GM18909 (cell line): ENCODE results near the gene ZKSCAN1.

Source experiments
- ATAC-seq: cut with Tn5 transposase; IDR thresholded peaks from one replicate; pipeline ENCODE4 v1.9.1; 2021; ENCODE audit warnings: mild to moderate bottlenecking; ENCODE audit not compliant: unreplicated experiment, poor library complexity

ZKSCAN1 gene

DNA sequence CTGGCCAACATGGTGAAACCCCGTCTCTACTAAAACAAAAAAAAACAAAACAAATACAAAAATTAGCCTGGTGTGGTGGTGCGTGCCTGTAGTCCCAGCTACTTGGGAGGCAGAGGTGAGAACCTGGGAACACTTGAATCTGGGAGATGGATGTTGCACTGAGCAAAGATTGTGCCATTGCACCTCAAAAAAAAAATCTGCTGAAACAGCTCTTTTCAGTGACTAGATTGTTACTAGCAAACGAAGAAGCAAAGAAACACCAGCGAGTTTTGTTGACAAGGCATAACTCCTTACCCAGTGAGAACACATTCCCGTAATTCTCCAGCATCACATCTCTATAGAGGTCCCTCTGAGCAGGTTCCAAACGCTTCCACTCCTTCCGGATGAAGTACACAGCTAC is 59.4 kb downstream of the ZKSCAN1 start:
- no peak for ATAC-seq

- ATAC-seq: no peak
Observed at GRCh38 chr7:100075418-100075817, 60.0 kb downstream of the ZKSCAN1 start.

DNA sequence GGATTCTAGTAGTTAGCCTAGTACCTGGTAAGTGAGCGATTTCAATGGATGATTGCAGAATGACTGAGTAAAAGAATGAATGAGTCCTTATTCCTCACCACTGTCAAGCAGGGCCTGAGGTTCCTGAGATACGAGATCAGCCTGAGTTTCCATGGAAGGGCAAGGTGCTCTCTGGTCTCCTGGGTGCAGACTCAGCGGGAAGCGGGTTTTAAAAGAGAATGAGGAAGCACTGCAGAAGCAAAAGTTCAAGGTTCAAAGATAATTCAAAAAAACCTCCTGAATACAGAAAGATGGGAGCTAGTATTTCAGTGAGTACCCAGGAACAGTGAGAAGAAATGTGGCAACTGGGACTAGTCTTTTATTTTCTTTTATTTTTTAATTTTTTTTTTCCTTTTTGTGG is 61.8 kb downstream of the ZKSCAN1 start:
- no peak for ATAC-seq

DNA sequence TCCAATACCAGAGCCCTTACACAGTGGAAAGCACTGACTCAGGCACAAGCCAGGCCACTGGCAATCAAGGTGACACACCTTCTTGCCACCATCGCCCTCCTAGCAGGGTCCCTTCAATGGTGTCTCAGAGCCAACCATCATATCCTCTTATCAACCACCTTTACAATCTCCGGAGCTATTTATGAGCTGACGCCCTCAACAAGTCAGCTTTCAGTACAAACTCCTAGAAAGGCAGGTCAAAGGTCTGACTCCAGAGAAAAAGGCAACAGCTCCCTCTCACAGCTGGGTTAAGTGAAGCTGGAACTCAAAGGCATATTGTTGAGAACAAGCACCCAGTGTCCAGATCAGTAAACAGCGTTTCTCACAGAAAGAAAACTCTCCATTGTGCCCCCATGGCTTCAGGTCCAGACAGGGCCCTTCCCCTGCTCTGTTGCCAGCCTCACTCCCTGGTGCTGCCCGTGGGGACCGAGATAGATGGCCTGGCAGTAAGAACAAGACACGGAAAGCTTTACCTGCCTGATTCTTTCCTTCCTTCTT is 63.7 kb downstream of the ZKSCAN1 start:
- ATAC-seq: no peak

DNA sequence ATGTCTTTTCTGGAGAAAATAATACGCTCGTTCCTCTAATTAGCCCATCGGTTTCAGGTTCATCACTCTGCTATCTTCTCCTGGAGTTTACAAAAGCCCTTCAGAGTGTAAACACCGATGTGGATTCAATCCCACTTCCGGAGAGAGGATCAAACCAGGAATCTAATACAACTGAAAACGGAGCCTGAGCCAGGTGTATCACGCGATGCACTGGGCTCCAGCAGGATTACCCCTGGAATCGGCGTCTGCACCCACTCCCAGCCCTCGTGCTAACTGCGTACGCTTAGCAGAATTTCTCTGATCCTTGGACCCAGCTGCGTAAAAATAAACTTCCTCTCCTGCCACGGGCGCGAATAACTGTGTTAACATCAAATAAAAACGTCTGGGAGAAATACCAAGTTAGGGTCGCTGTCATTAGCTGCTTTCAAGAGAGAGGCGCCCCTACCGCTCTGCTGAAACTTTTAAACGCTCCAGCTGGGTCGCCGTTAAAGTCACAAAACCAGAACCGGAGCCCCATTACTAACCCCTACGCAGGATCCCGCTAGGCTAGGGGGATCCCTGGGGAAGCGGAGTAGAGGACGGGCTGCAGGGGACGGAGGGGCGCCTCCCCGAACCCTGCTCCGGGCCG is 65.6 kb downstream of the ZKSCAN1 start:
- ATAC-seq: no peak

DNA sequence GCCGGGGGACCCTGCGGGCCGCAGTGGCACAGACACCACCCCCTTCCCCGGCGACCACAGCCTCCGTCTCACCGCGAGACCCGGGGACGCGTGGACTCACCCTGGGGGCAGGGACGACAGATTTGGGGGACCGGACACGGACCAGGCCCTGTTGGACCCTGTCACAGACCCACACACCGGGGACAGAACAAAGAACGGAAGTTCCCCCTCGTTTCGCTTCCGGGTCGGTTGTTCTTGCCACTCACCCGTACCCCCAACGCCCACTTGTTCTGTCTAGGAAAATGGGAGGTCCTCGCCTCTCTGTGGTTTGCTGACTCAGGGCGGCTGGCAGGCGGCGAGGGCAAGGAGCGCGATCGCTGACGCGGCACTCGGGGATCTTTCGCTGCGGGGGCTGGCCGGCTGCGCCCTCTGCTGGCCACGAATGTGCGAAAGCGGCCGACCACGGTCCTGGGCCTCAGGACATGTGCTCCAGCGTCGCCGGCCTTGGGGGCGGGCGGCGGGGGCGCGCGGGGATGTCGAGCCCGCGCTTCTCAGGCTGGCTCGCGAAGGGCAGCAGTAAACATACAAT is 66.2 kb downstream of the ZKSCAN1 start, which contains the start of gene ZNF3:
ZNF3 (minus strand) TSS at position 189 of the 568 bp plus-strand sequence. CDS start 4,366 bp downstream, outside the sequence.
- peak; percentile 93 for ATAC-seq

DNA sequence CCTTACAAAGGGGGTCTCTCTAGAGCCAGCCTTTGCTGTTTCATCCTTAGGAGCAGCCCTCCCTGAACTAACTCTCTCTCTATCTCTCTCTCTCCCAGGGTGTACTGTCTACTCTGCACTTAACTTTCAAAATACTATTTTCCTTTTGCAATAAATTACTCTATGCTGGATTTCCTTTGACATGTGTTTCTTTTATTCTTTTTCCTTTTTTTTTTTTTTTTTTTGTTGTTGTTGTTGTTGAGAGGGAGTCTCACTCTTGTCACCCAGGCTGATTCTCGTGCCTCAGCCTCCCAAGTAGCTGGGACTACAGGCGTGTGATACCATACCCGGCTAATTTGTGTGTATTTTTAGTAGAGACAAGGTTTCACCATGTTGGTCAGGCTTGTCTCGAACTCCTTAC is 67.6 kb downstream of the ZKSCAN1 start:
- no peak for ATAC-seq

- ATAC-seq: no peak
Observed at GRCh38 chr7:100085515-100085914, 70.1 kb downstream of the ZKSCAN1 start.

DNA sequence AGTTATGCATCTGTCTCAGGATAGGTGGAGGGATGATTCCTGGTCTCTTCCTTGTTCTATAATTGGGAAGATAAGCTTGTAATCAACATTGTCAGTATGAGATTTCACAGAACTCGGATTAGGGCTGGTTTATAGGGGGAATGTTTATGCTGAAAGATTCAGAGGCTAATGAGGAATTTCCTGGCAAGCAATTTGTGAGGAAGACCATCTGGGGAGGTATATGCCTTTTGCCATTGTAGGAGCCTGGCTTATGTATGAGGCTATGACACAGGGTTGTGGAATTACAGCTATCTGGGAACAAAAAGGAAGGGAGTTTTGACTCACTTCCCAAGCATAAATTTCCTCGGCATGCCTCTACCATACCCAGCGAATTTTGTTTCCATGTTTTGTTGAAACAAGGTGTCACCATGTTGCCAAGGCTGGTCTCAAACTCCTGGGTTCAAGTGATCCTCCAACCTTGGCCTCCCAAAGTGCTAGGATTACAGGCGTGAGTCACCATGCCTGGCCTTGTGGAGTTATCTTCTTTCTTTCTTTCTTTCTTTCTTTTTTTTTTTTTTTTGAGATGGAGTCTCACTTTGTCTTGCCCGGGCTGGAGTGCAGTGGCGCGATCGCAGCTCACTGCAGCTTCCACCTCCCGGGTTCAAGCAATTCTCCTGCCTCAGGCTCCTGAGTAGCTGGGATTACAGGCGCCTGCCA is 71.8 kb downstream of the ZKSCAN1 start:
- ATAC-seq: no peak

- ATAC-seq: peak; percentile 16
Observed at GRCh38 chr7:100088095-100088620, 72.8 kb downstream of the ZKSCAN1 start.

DNA sequence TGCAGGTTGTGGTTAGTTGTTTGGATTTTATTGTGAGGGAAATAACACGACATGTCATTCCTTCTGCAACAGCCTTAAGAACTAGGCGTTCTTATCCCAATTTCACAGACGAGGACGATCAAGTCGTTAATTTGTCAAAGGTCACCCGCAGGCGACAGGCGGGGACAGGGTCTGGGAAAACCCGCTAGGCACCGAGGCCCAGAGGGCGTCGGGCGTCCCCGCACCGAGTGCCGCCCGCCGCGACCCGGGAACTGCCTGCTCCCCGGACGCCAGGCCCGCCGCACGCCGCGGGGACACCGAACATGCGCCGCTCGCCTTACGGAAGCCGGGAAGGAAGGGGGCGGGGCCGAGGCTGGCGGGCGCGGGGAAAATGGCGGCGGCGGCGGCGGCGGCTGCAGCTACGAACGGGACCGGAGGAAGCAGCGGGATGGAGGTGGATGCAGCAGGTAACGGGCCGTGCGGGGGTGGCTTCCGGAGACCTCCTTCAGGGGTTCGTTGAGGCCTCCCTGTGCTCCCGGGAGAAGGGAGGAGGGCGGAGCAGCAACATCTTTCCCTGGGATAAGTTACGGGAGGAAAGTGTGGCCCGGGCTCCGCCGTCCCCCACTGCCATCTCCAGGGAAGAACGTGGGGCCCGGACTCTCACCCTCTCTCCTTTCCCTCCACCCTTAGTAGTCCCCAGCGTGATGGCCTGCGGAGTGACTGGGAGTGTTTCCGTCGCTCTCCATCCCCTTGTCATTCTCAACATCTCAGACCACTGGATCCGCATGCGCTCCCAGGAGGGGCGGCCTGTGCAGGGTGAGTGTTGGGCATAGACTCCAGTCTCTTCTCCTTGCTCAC is 73.4 kb downstream of the ZKSCAN1 start, which contains the start of gene COPS6:
COPS6 (plus strand) TSS at position 349 of the 837 bp plus-strand sequence; CDS start at position 371, 22 bp downstream.
- ATAC-seq: peak; percentile 58

DNA sequence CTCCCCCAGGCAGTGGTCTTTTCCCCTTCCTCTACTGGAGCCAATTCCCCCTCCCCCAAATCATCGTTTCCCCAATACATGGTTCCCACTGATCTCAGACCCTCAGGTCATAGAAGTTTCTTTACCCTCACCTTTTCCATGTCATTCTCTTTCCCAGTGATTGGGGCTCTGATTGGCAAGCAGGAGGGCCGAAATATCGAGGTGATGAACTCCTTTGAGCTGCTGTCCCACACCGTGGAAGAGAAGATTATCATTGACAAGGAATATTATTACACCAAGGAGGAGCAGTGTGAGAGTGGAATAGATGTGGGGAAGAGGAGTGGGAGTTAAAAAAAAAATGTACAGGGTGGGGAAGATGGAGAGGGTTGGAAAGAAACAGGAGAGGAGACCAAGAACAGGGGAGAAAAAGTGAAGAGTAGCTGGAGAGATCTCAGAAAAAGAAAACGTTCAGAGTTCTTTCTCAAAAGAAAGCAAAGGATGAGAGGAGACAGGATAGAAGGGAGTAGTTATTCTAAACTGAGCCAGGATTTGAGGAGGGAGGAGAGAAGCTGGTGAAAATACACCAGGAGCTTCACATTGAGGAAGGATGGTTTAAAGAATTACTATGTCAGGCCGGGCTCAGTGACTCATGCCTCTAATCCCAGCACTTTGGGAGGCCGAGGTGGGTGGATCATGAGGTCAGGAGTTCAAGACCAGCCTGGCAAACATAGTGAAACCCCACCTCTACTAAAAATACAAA is 74.2 kb downstream of the ZKSCAN1 start:
- no peak for ATAC-seq

DNA sequence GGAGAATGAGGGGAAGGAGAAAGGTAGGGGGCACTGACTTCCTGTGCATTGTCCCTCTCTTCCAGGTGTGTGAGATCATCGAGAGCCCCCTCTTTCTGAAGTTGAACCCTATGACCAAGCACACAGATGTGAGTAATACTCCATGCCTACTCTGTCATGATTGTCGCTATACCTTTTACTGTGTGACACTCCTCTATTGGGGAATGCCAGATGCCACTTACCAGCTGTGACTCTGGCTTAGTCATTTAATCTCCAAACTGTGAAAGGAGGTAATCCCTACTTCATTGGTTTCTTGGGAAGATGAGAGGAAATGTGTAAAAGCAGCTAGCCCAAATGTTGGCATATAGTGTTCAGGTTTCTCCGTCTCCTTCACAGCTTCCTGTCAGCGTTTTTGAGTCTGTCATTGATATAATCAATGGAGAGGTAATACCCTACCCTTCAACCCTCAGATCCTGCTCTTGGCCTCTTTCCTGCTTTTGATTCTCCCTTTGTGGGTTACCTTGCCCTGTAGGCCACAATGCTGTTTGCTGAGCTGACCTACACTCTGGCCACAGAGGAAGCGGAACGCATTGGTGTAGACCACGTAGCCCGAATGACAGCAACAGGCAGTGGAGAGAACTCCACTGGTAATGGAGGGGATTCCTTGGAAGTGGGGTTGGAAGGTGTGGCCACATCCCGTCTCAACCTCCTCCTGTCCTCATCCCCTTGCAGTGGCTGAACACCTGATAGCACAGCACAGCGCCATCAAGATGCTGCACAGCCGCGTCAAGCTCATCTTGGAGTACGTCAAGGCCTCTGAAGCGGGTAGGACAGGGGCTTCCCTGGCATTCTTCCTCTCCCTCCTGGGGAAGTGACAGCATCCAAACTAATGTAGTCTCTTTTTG is 75.4 kb downstream of the ZKSCAN1 start:
- no peak for ATAC-seq
